GM04504 (cell line): Measurements from ENCODE around the gene ZNF486.
"Not testable (repeated sequence)": the region's sequence is repeated elsewhere in the genome, so short reads cannot be mapped to it uniquely, and the experiment has no call there.

Experiments
- DNase-seq: peaks from one replicate; pipeline ENCODE4 v3.0.0-alpha.2; 2012; ENCODE audit warnings: low read depth

Gene ZNF486

GRCh38 chr19:20167020-20167644, at the start of gene ZNF486:
TSS of gene ZNF486 (plus strand) at chr19:20167214. CDS start at chr19:20167331, 117 bp downstream.
- peak; percentile 93 for DNase-seq

- not testable (repeated sequence) for DNase-seq
These were observed 48.8 kb upstream of the ZNF486 start for GRCh38 chr19:20118064-20118839.

- DNase-seq = no peak
These were observed 42.1 kb upstream of the ZNF486 start for GRCh38 chr19:20124879-20125278.

- not testable (repeated sequence) for DNase-seq
These were observed 34.1 kb upstream of the ZNF486 start for GRCh38 chr19:20132933-20133332.

- not testable (repeated sequence) for DNase-seq
These were observed 29.3 kb upstream of the ZNF486 start for GRCh38 chr19:20137714-20138113.

GRCh38 chr19:20151617-20152145, 15.3 kb upstream of the ZNF486 start:
- no peak for DNase-seq

- DNase-seq = not testable (repeated sequence)
These were observed 14.5 kb upstream of the ZNF486 start for GRCh38 chr19:20152506-20152905.

GRCh38 chr19:20153281-20153680, 13.7 kb upstream of the ZNF486 start:
- no peak for DNase-seq

GRCh38 chr19:20154636-20155035, 12.4 kb upstream of the ZNF486 start:
- DNase-seq = no peak

GRCh38 chr19:20162821-20163220, 4.2 kb upstream of the ZNF486 start:
- no peak for DNase-seq

GRCh38 chr19:20164456-20164855, 2.6 kb upstream of the ZNF486 start:
- DNase-seq = no peak

- no peak for DNase-seq
These were observed 932 bp upstream of the ZNF486 start for GRCh38 chr19:20165971-20166592.

GRCh38 chr19:20167651-20168122, 673 bp downstream of the ZNF486 start:
- peak; percentile 42 for DNase-seq

GRCh38 chr19:20171285-20171684, 4.3 kb downstream of the ZNF486 start:
- no peak for DNase-seq

- DNase-seq = not testable (repeated sequence)
These were observed 8.8 kb downstream of the ZNF486 start for GRCh38 chr19:20175848-20176247.

- DNase-seq = not testable (repeated sequence)
These were observed 12.9 kb downstream of the ZNF486 start for GRCh38 chr19:20179956-20180355.

- DNase-seq = no peak
These were observed 15.3 kb downstream of the ZNF486 start for GRCh38 chr19:20182222-20182785.

- DNase-seq = peak; percentile 2
These were observed 19.2 kb downstream of the ZNF486 start for GRCh38 chr19:20186174-20186573.

GRCh38 chr19:20197747-20198146, 30.7 kb downstream of the ZNF486 start:
- DNase-seq = no peak

GRCh38 chr19:20209051-20209450, 42.0 kb downstream of the ZNF486 start:
- DNase-seq = no peak

- DNase-seq = not testable (repeated sequence)
These were observed 47.4 kb downstream of the ZNF486 start for GRCh38 chr19:20214366-20214765.

GRCh38 chr19:20221605-20222004, 54.6 kb downstream of the ZNF486 start:
- not testable (repeated sequence) for DNase-seq
